ENCODE data around the gene RFC4.

RFC4 gene

GRCh38 chr3:186844908-186845307 lies 38.6 kb upstream of the RFC4 start:
- TF ChIP-seq CTCF (IDR thresholded peaks at IDR 0.05): no peak

GRCh38 chr3:186843039-186843432 lies 36.8 kb upstream of the RFC4 start:
- no peak for TF ChIP-seq CTCF (IDR thresholded peaks at IDR 0.05)

- TF ChIP-seq CTCF (IDR thresholded peaks at IDR 0.05): no peak
Measured at GRCh38 chr3:186842426-186843038, 36.2 kb upstream of the RFC4 start, which contains the start of gene ADIPOQ. ADIPOQ (plus strand) TSS chr3:186842710; CDS start chr3:186853059, 10,349 bp downstream.

- TF ChIP-seq CTCF (IDR thresholded peaks at IDR 0.05): no peak
Measured at GRCh38 chr3:186841620-186842019, 35.3 kb upstream of the RFC4 start.

- TF ChIP-seq CTCF (IDR thresholded peaks at IDR 0.05): no peak
Measured at GRCh38 chr3:186839874-186840641, 33.8 kb upstream of the RFC4 start.

- no peak for TF ChIP-seq CTCF (IDR thresholded peaks at IDR 0.05)
Measured at GRCh38 chr3:186832276-186832675, 26.0 kb upstream of the RFC4 start.

- TF ChIP-seq CTCF (IDR thresholded peaks at IDR 0.05): no peak
Measured at GRCh38 chr3:186831798-186832197, 25.5 kb upstream of the RFC4 start.

All from LNCAP (cell line).